IMR-90 (cell line): ENCODE results near the gene PDX1. TPM values are rescaled to one million over a fixed set of nuclear protein-coding genes. Genes with fewer than 3 reads are reported as not detected.

Experiments
- ATAC-seq: fragments of 200-7000 bp; cut with Tn5 transposase; 2 replicates; pipeline ENCODE4 v1.9.1; 2020; ENCODE audit warnings: low read depth, mild to moderate bottlenecking, moderate library complexity
- BruUV-seq: library from RNA; stranded (reverse); fragments of 400-500 nt; replicated peaks from 2 replicates; lab custom pipeline; 2021; lab: Mats Ljungman, UMichigan
- CTCF ChIA-PET: fragments of 300-600 bp; formaldehyde crosslinking; extraction: SDS; loops from one replicate; lab custom pipeline; 2021; ENCODE audit warnings: antibody characterized with exemption; lab: Yijun Ruan, JAX
- POLR2A ChIA-PET: fragments of 300-600 bp; sonication (Branson Sonifier 250); formaldehyde crosslinking; loops from one replicate; lab custom pipeline; 2022; ENCODE audit warnings: antibody characterized with exemption; ENCODE audit not compliant: unreplicated experiment; lab: Charles Lee
- DNase-seq: peaks from one replicate; pipeline ENCODE4 v3.0.0; 2013
- H2AFZ ChIP-seq: replicated peaks from 2 replicates; pipeline ENCODE3; 2013; ENCODE audit warnings: low read length, mild to moderate bottlenecking; ENCODE audit not compliant: poor library complexity
- H2AK5ac ChIP-seq: 2 replicates; pipeline ENCODE4 v1.6.1; 2013; ENCODE audit warnings: low read depth, low read length, inconsistent platforms
- H2AK9ac ChIP-seq: replicated peaks from 2 replicates; pipeline ENCODE3; 2013; ENCODE audit warnings: mild to moderate bottlenecking, low read depth, low read length, moderate library complexity; ENCODE audit not compliant: poor library complexity
- H2BK120ac ChIP-seq: 2 replicates; pipeline ENCODE4 v1.6.1; 2013; ENCODE audit warnings: low read depth, low read length, inconsistent platforms
- H2BK15ac ChIP-seq: 3 replicates; pipeline ENCODE4 v1.6.1; 2013; ENCODE audit warnings: low read depth, low read length, inconsistent platforms
- H2BK20ac ChIP-seq: 2 replicates; pipeline ENCODE4 v1.6.1; 2013; ENCODE audit warnings: low read depth, mild to moderate bottlenecking, inconsistent platforms, low read length, moderate library complexity
- H2BK5ac ChIP-seq: 2 replicates; pipeline ENCODE4 v1.6.1; 2013; ENCODE audit warnings: mild to moderate bottlenecking, low read depth, low read length, inconsistent platforms; ENCODE audit not compliant: poor library complexity, severe bottlenecking
- H3K14ac ChIP-seq: replicated peaks from 2 replicates; pipeline ENCODE4 v1.6.1; 2013; ENCODE audit warnings: low read depth, low read length, inconsistent platforms
- H3K18ac ChIP-seq: 2 replicates; pipeline ENCODE4 v1.6.1; 2013; ENCODE audit warnings: low read depth, low read length, control low read depth
- H3K23ac ChIP-seq: 2 replicates; pipeline ENCODE4 v1.6.1; 2013; ENCODE audit warnings: low read depth, low read length, inconsistent platforms
- H3K27ac ChIP-seq: 2 replicates; pipeline ENCODE4 v1.5.1; 2013; ENCODE audit warnings: mild to moderate bottlenecking, control low read depth, low read length; ENCODE audit not compliant: insufficient read depth
- H3K27me3 ChIP-seq: 2 replicates; pipeline ENCODE4 v1.6.1; 2013; ENCODE audit warnings: low read length; ENCODE audit not compliant: control insufficient read depth, insufficient read depth
- H3K36me3 ChIP-seq: 2 replicates; pipeline ENCODE4 v1.6.1; 2013; ENCODE audit warnings: low read length, mixed read lengths; ENCODE audit not compliant: control insufficient read depth, insufficient read depth
- H3K4ac ChIP-seq: 2 replicates; pipeline ENCODE4 v1.6.1; 2013; ENCODE audit warnings: low read depth, low read length, inconsistent platforms
- H3K4me1 ChIP-seq: 2 replicates; pipeline ENCODE4 v1.6.1; 2013; ENCODE audit warnings: low read length, mixed read lengths; ENCODE audit not compliant: control insufficient read depth, insufficient read depth
- H3K4me2 ChIP-seq: 2 replicates; pipeline ENCODE4 v1.6.1; 2013; ENCODE audit warnings: low read depth, mild to moderate bottlenecking, control low read depth, low read length, moderate library complexity
- H3K4me3 ChIP-seq: 2 replicates; pipeline ENCODE4 v1.5.1; 2013; ENCODE audit warnings: low read depth, mild to moderate bottlenecking, control low read depth, low read length, moderate library complexity; ENCODE audit not compliant: insufficient read depth
- H3K56ac ChIP-seq: 2 replicates; pipeline ENCODE4 v1.6.1; 2013; ENCODE audit warnings: low read length, inconsistent platforms; ENCODE audit not compliant: insufficient read depth; ENCODE audit errors: extremely low read depth
- H3K79me1 ChIP-seq, 2 experiments: 2 replicates each; pipeline ENCODE4 v1.6.1; 2013; ENCODE audit warnings: low read length in 2 of 2, inconsistent platforms in 1 of 2, low read depth in 1 of 2
- H3K9ac ChIP-seq: 2 replicates; pipeline ENCODE4 v1.6.1; 2013; ENCODE audit warnings: low read depth, low read length, control low read depth
- H3K9me1 ChIP-seq: 2 replicates; pipeline ENCODE4 v1.6.1; 2013; ENCODE audit warnings: low read length, inconsistent platforms; ENCODE audit not compliant: insufficient read depth
- H3K9me3 ChIP-seq: 2 replicates; pipeline ENCODE4 v1.6.1; 2013; ENCODE audit warnings: low read length; ENCODE audit not compliant: control insufficient read depth, insufficient read depth
- H4K20me1 ChIP-seq: 2 replicates; pipeline ENCODE4 v1.6.1; 2013; ENCODE audit warnings: low read length, inconsistent platforms; ENCODE audit not compliant: insufficient read depth
- H4K5ac ChIP-seq: 2 replicates; pipeline ENCODE4 v1.6.1; 2013; ENCODE audit warnings: mild to moderate bottlenecking, low read depth, low read length, control low read depth
- H4K8ac ChIP-seq, 2 experiments: 2 replicates each; pipeline ENCODE4 v1.6.1; 2013; ENCODE audit warnings: low read depth in 2 of 2, low read length in 2 of 2, control low read depth in 1 of 2, inconsistent platforms in 1 of 2
- H4K91ac ChIP-seq: 2 replicates; pipeline ENCODE4 v1.6.1; 2013; ENCODE audit warnings: low read depth, low read length, inconsistent platforms; ENCODE audit not compliant: insufficient read depth
- BHLHE40 ChIP-seq: fragments of 150-350 bp; IDR thresholded peaks from 2 replicates; pipeline ENCODE4 v1.6.1; 2016; ENCODE audit warnings: mild to moderate bottlenecking, low read depth, low read length
- CEBPB ChIP-seq: IDR thresholded peaks from 2 replicates; pipeline ENCODE4 v1.6.1; 2012; ENCODE audit warnings: low read depth, low read length, improper control_type of control experiment
- CHD1 ChIP-seq: IDR thresholded peaks from 2 replicates; pipeline ENCODE4 v1.6.1; 2012; ENCODE audit warnings: low read depth, low read length, improper control_type of control experiment
- FOS ChIP-seq: fragments of 150-350 bp; IDR thresholded peaks from 2 replicates; pipeline ENCODE4 v1.6.1; 2016; ENCODE audit warnings: low read depth, low read length
- MAZ ChIP-seq: IDR thresholded peaks from 2 replicates; pipeline ENCODE4 v1.6.1; 2012; ENCODE audit warnings: low read depth, mild to moderate bottlenecking, low read length, improper control_type of control experiment, moderate library complexity, borderline replicate concordance
- MXI1 ChIP-seq: IDR thresholded peaks from 2 replicates; pipeline ENCODE4 v1.6.1; 2012; ENCODE audit warnings: low read depth, mild to moderate bottlenecking, low read length, moderate library complexity, borderline replicate concordance
- NFE2L2 ChIP-seq: fragments of 150-350 bp; IDR thresholded peaks from 2 replicates; pipeline ENCODE4 v1.6.1; 2016; ENCODE audit warnings: low read depth, mild to moderate bottlenecking, low read length
- POLR2A ChIP-seq: IDR thresholded peaks from 2 replicates; pipeline ENCODE4 v1.6.1; 2012; ENCODE audit warnings: mild to moderate bottlenecking, low read depth, low read length
- RAD21 ChIP-seq: IDR thresholded peaks from 2 replicates; pipeline ENCODE4 v1.6.1; 2012; ENCODE audit warnings: low read length, improper control_type of control experiment
- RCOR1 ChIP-seq: IDR thresholded peaks from 2 replicates; pipeline ENCODE4 v1.6.1; 2012; ENCODE audit warnings: mild to moderate bottlenecking, low read length, improper control_type of control experiment; ENCODE audit not compliant: insufficient replicate concordance
- SMC3 ChIP-seq: fragments of 150-350 bp; IDR thresholded peaks from 2 replicates; pipeline ENCODE4 v1.6.1; 2016; ENCODE audit warnings: low read depth, mild to moderate bottlenecking, antibody characterized with exemption, low read length, moderate library complexity
- WGBS, 2 experiments: methylation state at CpG; one replicate each; pipeline versions ENCODE4 v1.1.5 to v1.1.7; 2013; ENCODE audit warnings: missing lambda C conversion rate in 2 of 2; ENCODE audit not compliant: insufficient read length in 1 of 2; ENCODE audit errors: extremely low coverage in 2 of 2; 5-methylcytosine and 5-hydroxymethylcytosine counted together
- dilution Hi-C: fragments of 300-500 bp; cut with HindIII; formaldehyde crosslinking; loops from one replicate; pipeline ENCODE4 v1.14.3; 2018; ENCODE audit warnings: low sequenced_read_pairs; ENCODE audit not compliant: unreplicated experiment
- in situ Hi-C: fragments of 300-500 bp; cut with MboI; formaldehyde crosslinking; loops from 3 replicates; pipeline ENCODE4 v1.14.3; 2019; ENCODE audit warnings: low sequenced_read_pairs, inconsistent platforms, mixed read lengths
- intact Hi-C: fragments of 100-400 bp; cut with micrococcal nuclease; formaldehyde crosslinking; loops from 2 replicates; pipeline ENCODE4 v1.10.0; 2022
- polyA plus RNA-seq, 3 experiments: library from polyadenylated mRNA; depleted of rRNA; stranded (reverse); fragments of >200 nt; gene quantifications; 2 replicates each; pipeline ENCODE4 v1.2.3, GENCODE V29; 2012; ENCODE audit warnings: low replicate concordance in 1 of 3
- total RNA-seq: library from RNA; depleted of rRNA; stranded (reverse); fragments of >200 nt; gene quantifications from 2 replicates; pipeline ENCODE4 v1.2.3, GENCODE V29; 2012
- TF ChIP-seq, protein P1 (sequence below): fragments of 150-350 bp; IDR thresholded peaks from 2 replicates; pipeline ENCODE4 v1.6.1; 2017; ENCODE audit warnings: mild to moderate bottlenecking, antibody characterized with exemption, low read length, low read depth
- TF ChIP-seq, protein P2 (sequence below): conservative IDR thresholded peaks from 2 replicates; pipeline ENCODE4 v1.5.1; 2012; ENCODE audit warnings: mild to moderate bottlenecking, low read depth, low read length, improper control_type of control experiment

The PDX1 gene
- total and polyA plus RNA-seq, 2 of the 4 experiments (the other 2 are of a cell fraction): not detected

DNA sequence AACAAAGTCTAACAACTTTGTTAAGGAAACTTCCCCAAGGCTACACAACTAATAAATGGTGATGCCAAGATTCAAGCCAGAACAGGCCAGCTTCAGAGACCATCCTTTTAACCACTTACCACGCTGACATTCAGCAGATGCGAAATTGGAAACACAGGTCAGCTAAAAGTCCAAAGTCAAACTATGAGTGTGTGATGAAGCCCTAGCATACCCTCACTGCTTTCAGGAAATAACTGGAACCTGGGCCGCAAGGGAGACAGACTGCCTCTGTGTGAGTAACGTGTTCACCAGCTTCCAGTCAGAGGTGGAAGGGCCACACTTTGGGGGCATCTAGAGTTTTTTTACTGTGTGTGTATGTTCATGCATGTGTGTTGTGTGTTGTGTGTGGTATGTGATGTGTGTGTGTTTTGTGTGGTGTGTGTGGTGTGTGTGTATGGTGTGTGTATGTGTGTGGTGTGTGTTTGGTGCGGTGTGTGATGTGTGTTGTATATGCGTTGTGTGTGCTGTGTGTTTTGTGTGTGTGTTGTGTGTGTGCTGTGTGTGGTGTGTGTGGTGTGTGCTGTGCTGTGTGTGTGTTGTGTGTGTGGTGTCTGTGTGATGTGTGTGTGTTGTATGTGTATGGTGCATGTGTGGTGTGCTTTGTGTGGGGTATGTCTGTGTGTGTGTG lies 12.5 kb upstream of the PDX1 start:
- Histone ChIP-seq H3K36me3 (no peaks in the 10 kb centered on the region), H3K14ac (no peak overlapping the region), H2AK5ac (no peak overlapping the region), H2AK9ac (no peak overlapping the region), H3K9me1 (peaks cover 3% of the 10 kb centered on the region; the same call in 1 of the 2 replicates), H3K27ac (no peak overlapping the region), H3K9me3 (no peaks in the 10 kb centered on the region), H4K20me1 (no peaks in the 10 kb centered on the region), H3K23ac (no peak overlapping the region), H2BK15ac (no peak overlapping the region), H2BK120ac (no peak overlapping the region), H3K4me3 (no peak overlapping the region), H3K4ac (no peak overlapping the region), H3K9ac (no peak overlapping the region), H2BK5ac (peak overlapping the region; percentile 48), H3K27me3 (peaks cover 18% of the 10 kb centered on the region), H2AFZ (no peak overlapping the region), H4K8ac (no peak overlapping the region), H2BK20ac (no peak overlapping the region), H3K18ac (no peak overlapping the region), H3K4me1 (no peaks in the 10 kb centered on the region), H4K91ac (no peak overlapping the region), H4K5ac (no peak overlapping the region), H3K79me1 (no peaks in the 10 kb centered on the region), H3K56ac (no peak overlapping the region), H3K4me2 (no peak overlapping the region)
- DNase-seq (no peak), ATAC-seq (no peak)
- no TSS peak for BruUV-seq
- ChIA-PET CTCF (no interaction called here), POLR2A (no interaction called here)
- no peak for TF ChIP-seq FOS
- TF ChIP-seq RCOR1: no peak
- TF ChIP-seq, protein P1, sequence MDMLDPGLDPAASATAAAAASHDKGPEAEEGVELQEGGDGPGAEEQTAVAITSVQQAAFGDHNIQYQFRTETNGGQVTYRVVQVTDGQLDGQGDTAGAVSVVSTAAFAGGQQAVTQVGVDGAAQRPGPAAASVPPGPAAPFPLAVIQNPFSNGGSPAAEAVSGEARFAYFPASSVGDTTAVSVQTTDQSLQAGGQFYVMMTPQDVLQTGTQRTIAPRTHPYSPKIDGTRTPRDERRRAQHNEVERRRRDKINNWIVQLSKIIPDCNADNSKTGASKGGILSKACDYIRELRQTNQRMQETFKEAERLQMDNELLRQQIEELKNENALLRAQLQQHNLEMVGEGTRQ: no peak
- no peak for TF ChIP-seq CHD1
- no peak for TF ChIP-seq NFE2L2
- TF ChIP-seq SMC3: no peak
- no peak for TF ChIP-seq CEBPB
- no peak for TF ChIP-seq MAZ
- TF ChIP-seq, protein P2, sequence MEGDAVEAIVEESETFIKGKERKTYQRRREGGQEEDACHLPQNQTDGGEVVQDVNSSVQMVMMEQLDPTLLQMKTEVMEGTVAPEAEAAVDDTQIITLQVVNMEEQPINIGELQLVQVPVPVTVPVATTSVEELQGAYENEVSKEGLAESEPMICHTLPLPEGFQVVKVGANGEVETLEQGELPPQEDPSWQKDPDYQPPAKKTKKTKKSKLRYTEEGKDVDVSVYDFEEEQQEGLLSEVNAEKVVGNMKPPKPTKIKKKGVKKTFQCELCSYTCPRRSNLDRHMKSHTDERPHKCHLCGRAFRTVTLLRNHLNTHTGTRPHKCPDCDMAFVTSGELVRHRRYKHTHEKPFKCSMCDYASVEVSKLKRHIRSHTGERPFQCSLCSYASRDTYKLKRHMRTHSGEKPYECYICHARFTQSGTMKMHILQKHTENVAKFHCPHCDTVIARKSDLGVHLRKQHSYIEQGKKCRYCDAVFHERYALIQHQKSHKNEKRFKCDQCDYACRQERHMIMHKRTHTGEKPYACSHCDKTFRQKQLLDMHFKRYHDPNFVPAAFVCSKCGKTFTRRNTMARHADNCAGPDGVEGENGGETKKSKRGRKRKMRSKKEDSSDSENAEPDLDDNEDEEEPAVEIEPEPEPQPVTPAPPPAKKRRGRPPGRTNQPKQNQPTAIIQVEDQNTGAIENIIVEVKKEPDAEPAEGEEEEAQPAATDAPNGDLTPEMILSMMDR: no peak
- TF ChIP-seq POLR2A: no peak
- no peak for TF ChIP-seq BHLHE40
- TF ChIP-seq RAD21: no peak
- no peak for TF ChIP-seq MXI1
- intact Hi-C loops: no loop called here
- no CpG with 5 or more reads among the region's 6 CpGs for WGBS, 2 experiments
- dilution Hi-C loops: no loop called here
- in situ Hi-C loops: no loop called here
